ENCODE data around the gene COL9A2.
"Not testable (repeated sequence)": the region's sequence is repeated elsewhere in the genome, so short reads cannot be mapped to it uniquely, and the experiment has no call there.

The COL9A2 gene

DNA sequence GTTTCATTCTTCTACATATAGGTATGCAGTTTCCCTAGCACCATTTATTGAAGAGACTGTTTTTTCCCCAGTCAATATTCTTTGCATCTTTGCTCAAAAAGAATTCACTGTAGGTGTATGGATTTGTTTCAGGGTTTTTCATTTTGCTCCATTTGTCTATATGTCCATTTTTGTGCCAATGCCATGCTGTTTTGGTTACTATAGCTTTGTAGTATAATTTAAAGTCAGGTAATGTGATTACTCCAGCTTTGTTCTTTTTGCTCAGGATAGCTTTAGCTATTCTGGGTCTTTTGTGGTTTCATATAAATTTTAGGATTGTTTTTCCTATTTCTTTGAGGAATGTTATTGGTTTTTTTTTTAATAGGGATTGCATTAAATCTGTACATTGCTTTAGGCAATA is 40.5 kb upstream of the COL9A2 start:
- TF ChIP-seq ZFX (IDR thresholded peaks at IDR 0.05; ENCODE audit: borderline replicate concordance), result no peak
- TF ChIP-seq, protein P1, sequence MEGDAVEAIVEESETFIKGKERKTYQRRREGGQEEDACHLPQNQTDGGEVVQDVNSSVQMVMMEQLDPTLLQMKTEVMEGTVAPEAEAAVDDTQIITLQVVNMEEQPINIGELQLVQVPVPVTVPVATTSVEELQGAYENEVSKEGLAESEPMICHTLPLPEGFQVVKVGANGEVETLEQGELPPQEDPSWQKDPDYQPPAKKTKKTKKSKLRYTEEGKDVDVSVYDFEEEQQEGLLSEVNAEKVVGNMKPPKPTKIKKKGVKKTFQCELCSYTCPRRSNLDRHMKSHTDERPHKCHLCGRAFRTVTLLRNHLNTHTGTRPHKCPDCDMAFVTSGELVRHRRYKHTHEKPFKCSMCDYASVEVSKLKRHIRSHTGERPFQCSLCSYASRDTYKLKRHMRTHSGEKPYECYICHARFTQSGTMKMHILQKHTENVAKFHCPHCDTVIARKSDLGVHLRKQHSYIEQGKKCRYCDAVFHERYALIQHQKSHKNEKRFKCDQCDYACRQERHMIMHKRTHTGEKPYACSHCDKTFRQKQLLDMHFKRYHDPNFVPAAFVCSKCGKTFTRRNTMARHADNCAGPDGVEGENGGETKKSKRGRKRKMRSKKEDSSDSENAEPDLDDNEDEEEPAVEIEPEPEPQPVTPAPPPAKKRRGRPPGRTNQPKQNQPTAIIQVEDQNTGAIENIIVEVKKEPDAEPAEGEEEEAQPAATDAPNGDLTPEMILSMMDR (IDR thresholded peaks at IDR 0.05), result no peak

GRCh38 chr1:40353082-40353481 is 36.0 kb upstream of the COL9A2 start:
- TF ChIP-seq, protein P1 (IDR thresholded peaks at IDR 0.05), result no peak
- no peak for TF ChIP-seq ZFX (IDR thresholded peaks at IDR 0.05; ENCODE audit: borderline replicate concordance)

More for the DNA sequence above, 40.5 kb upstream of the COL9A2 start:
- no peak overlapping the region for H3K27ac ChIP-seq

DNA sequence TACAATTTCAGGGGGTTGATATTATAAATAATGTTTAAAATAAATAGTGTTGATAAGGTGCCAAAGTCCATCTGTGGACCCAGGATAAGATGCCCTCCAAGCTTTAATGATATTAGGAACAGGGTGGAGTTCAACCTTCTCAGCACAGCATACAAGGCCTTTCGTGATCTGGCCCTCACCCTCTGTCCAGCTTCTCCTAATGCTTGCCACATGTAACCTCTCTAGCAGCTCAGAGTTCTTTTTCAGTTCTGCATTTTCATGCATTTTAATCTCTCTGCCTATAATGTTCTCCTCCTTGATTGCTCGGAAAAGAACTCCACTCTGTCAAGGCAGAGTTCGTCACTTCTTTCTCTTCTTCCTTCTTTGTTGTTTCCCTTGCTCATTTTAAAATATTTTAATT is 35.0 kb upstream of the COL9A2 start:
- H3K27ac ChIP-seq, result no peak overlapping the region
- TF ChIP-seq, protein P1 (IDR thresholded peaks at IDR 0.05), result no peak
- no peak for TF ChIP-seq ZFX (IDR thresholded peaks at IDR 0.05; ENCODE audit: borderline replicate concordance)

More at GRCh38 chr1:40353082-40353481, 36.0 kb upstream of the COL9A2 start:
- H3K27ac ChIP-seq, result no peak overlapping the region

- TF ChIP-seq, protein P1 (IDR thresholded peaks at IDR 0.05), result no peak
- TF ChIP-seq ZFX (IDR thresholded peaks at IDR 0.05; ENCODE audit: borderline replicate concordance), result no peak
- H3K27ac ChIP-seq, result no peak overlapping the region
These were observed 34.0 kb upstream of the COL9A2 start for GRCh38 chr1:40351124-40351523.

DNA sequence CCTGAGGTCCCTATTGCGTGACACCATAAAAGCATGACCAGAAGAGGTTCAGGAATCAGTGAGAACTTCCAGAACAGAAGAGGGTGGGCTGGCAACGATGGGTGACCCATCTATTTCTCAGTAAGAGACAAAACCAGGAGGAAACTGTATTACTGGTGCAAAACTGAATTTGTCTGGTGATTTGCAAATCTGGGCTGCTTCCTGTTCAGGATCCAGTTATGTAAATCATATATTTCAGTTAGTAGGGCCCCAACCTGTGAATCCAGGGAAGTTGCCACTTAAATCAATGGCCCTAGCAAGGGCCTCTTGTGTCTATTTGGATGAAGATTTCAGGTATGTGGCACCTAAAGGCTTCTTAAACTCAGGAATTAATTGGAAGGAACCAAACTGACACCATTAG is 33.3 kb upstream of the COL9A2 start:
- TF ChIP-seq ZFX (IDR thresholded peaks at IDR 0.05; ENCODE audit: borderline replicate concordance), result no peak
- TF ChIP-seq, protein P1 (IDR thresholded peaks at IDR 0.05), result no peak

DNA sequence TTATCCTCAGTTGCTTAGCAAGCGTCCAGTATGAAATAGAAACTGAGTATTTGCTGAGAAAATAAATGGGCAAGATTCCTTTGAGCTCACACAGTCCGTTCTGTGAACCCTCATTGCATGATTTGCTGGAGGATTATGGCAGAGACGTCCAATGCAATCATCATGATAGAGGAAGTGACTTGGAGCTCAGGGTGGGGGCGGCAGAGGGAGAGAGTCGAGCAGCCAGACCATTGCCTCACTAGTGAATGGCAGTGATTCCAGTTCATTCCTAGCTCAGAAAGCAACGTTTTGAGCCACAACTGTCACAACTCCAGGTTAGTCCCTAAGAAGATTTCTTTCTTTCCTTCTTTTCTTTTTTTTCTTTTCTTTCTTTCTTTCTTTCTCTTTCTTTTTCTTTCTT is 27.5 kb upstream of the COL9A2 start:
- H3K27ac ChIP-seq, result no peak overlapping the region
- TF ChIP-seq, protein P1 (IDR thresholded peaks at IDR 0.05), result no peak
- no peak for TF ChIP-seq ZFX (IDR thresholded peaks at IDR 0.05; ENCODE audit: borderline replicate concordance)

More for the DNA sequence above, 33.3 kb upstream of the COL9A2 start:
- H3K27ac ChIP-seq, result no peak overlapping the region

DNA sequence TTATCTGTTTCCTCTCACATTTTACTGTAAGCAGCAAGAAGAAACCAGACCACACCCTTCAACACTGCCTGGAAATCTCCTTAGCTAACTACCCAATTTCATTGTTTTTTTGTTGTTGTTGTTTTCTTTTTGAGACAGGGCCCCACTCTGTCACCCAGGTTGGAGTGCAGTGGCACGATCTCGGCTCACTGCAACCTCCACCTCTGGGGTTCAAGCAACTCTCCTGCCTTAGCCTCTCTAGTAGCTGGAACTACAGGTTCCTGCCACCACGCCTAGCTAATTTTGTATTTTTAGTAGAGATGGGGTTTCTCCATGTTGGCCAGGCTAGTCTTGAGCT is 25.3 kb upstream of the COL9A2 start:
- not testable (repeated sequence) for H3K27ac ChIP-seq
